HepG2 (cell line): ENCODE results near the gene FUT6. TPM values are rescaled to one million over a fixed set of nuclear protein-coding genes. Genes with fewer than 3 reads are reported as not detected.

Experiments
- MAFF ChIP-seq: IDR thresholded peaks from 2 replicates; pipeline ENCODE4 v1.6.1; 2011; ENCODE audit warnings: low read depth, low read length, improper control_type of control experiment
- MEIS2 ChIP-seq: sonication (generic); formaldehyde crosslinking; IDR thresholded peaks from 2 replicates; pipeline ENCODE4 v1.9.0; 2021; ENCODE audit warnings: mild to moderate bottlenecking, missing genetic modification reagents
- MXI1 ChIP-seq: IDR thresholded peaks from 3 replicates; pipeline ENCODE4 v1.6.1; 2012; ENCODE audit warnings: low read depth, low read length, inconsistent platforms, borderline replicate concordance
- NCOA2 ChIP-seq: sonication (generic); formaldehyde crosslinking; IDR thresholded peaks from 2 replicates; pipeline ENCODE4 v1.8.0; 2022; ENCODE audit warnings: inconsistent platforms
- NR2F2 ChIP-seq: IDR thresholded peaks from 2 replicates; pipeline ENCODE4 v1.6.1; 2012; ENCODE audit warnings: low read depth, inconsistent platforms, borderline replicate concordance
- RNF2 ChIP-seq: fragments of 450-650 bp; conservative IDR thresholded peaks from 2 replicates; pipeline ENCODE4 v1.6.1; 2016; ENCODE audit warnings: low read depth
- TAF15 ChIP-seq: fragments of 200-400 bp; formaldehyde crosslinking; IDR thresholded peaks from one replicate; pipeline ENCODE4 v1.6.1; 2018; ENCODE audit warnings: mild to moderate bottlenecking, low read depth, low read length; ENCODE audit not compliant: poor library complexity, severe bottlenecking
- TGIF2 ChIP-seq: IDR thresholded peaks from 2 replicates; pipeline ENCODE4 v1.6.1; 2016; ENCODE audit warnings: control low read depth, missing compliant biosample characterization
- ZMAT3 ChIP-seq: sonication (generic); formaldehyde crosslinking; conservative IDR thresholded peaks from 2 replicates; pipeline ENCODE4 v1.7.0; 2021; ENCODE audit warnings: missing genetic modification reagents
- ZMYM2 ChIP-seq: sonication (generic); formaldehyde crosslinking; IDR thresholded peaks from 2 replicates; pipeline ENCODE4 v1.8.0; 2022; ENCODE audit warnings: mild to moderate bottlenecking, missing genetic modification reagents
- ZNF251 ChIP-seq: sonication (generic); formaldehyde crosslinking; IDR thresholded peaks from 2 replicates; pipeline ENCODE4 v1.9.0; 2021; ENCODE audit warnings: mild to moderate bottlenecking, missing genetic modification reagents
- ZNF549 ChIP-seq: sonication (generic); formaldehyde crosslinking; IDR thresholded peaks from 2 replicates; pipeline ENCODE4 v1.5.0; 2020; ENCODE audit warnings: missing genetic modification reagents
- ZNF687 ChIP-seq: sonication (generic); formaldehyde crosslinking; IDR thresholded peaks from 2 replicates; pipeline ENCODE4 v1.5.1; 2020; ENCODE audit warnings: mild to moderate bottlenecking, missing genetic modification reagents, moderate library complexity
- polyA plus RNA-seq, 8 experiments: library from polyadenylated mRNA; depleted of rRNA in 3 of 8; stranded (reverse) in 7 of 8; unstranded in 1 of 8; fragments of >200 nt; fragmentation: Illumina TruSeq in 4 of 8; extraction: Trizol in 4 of 8; gene quantifications; 2 replicates each; pipeline versions ENCODE4 v1.2.1 to v1.2.3, GENCODE V29; 2011 to 2016; ENCODE audit warnings: low read depth in 4 of 8, missing spikeins in 1 of 8, mixed read lengths in 1 of 8; ENCODE audit not compliant: insufficient read depth in 1 of 8
- total RNA-seq, 5 experiments: library from RNA; depleted of rRNA; stranded (reverse); fragments of >200 nt; fragmentation: Illumina TruSeq; extraction: Trizol; gene quantifications; 2 replicates each; pipeline ENCODE4 v1.2.3, GENCODE V29; 2016; ENCODE audit warnings: low read depth in 1 of 5

FUT6 gene
- total and polyA plus RNA-seq, 2 of the 13 experiments (the other 11 are each of a cell fraction or from before 2014, with no cell fraction given): 8.2 to 27.7 TPM

GRCh38 chr19:5882421-5882968 lies 43.0 kb upstream of the FUT6 start (continued):
- TF ChIP-seq MEIS2 (no peak), MXI1 (no peak), ZMAT3 (CRISPR knock-in tag) (no peak), ZNF687 (peak; percentile 64), ZMYM2 (CRISPR knock-in tag) (peak; percentile 57), NCOA2 (CRISPR knock-in tag) (no peak), MAFF (no peak), ZNF251 (CRISPR knock-in tag) (no peak), TGIF2 (CRISPR knock-in tag) (no peak), ZNF549 (CRISPR knock-in tag) (no peak), TAF15 (no peak), NR2F2 (no peak), RNF2 (no peak)
